ENCODE measurements around the gene SARS1. TPM values are rescaled to one million over a fixed set of nuclear protein-coding genes. Genes with fewer than 3 reads are reported as not detected.

SARS1 gene
- total and polyA plus RNA-seq, 2 of the 13 experiments (the other 11 are each of a cell fraction or from before 2014, with no cell fraction given): 103 to 134 TPM

DNA sequence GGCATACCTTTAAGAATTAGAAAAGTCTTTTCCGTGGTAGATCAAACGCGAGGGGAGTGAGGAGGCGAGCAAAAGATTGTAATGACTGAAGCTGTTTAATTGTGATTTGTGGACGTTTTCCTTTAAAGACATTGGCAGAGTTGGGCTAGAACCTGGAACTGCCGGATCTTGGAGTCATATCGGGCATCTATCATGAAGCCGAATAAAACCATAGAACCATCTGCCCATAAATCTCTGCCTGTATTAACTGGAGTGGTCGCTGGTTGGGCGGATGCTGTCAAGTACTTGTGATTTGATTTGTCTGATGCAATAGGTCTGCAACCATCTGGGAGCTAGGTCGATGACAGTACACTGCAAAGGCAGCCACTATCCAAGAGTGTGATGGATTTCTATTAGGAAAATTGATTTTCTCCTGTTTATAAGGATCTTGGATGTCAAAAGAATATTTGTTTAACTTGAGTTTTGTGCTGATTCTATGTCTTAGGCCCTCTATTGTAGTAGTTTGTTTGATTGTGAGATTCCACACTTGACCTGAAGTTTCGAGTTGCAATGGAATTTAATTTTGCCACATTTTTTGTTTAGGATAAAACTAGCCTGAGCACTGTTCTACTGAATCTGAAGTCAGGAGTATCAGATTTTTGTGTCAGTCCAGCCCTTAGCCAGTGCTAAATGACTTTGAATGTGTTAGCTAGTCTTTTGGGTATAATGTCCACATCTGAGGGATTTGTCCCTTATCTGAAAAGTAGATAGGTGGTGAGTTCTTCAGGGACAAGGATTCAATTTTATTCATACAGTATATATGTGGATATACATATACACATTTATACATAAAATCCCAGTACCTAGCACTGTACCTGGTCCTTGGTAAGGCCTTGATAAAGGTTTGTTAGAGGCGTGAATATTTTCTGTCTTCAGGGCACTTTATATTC is 1.2 kb downstream of the SARS1 start (continued):
- no peak for TF ChIP-seq CHCHD3 (CRISPR knock-in tag; IDR thresholded peaks at IDR 0.05)
- no peak for TF ChIP-seq ZNF530 (CRISPR knock-in tag; IDR thresholded peaks at IDR 0.05; ENCODE audit: low read depth)
- TF ChIP-seq ARID2 (CRISPR knock-in tag; IDR thresholded peaks at IDR 0.05; ENCODE audit: borderline replicate concordance): peak; percentile 47; the same call in 1 of the 2 replicates
- TF ChIP-seq ZSCAN29 (CRISPR knock-in tag; conservative IDR thresholded peaks at IDR 0.05): no peak; the same call in 1 of the 2 replicates
- TF ChIP-seq, protein P1, sequence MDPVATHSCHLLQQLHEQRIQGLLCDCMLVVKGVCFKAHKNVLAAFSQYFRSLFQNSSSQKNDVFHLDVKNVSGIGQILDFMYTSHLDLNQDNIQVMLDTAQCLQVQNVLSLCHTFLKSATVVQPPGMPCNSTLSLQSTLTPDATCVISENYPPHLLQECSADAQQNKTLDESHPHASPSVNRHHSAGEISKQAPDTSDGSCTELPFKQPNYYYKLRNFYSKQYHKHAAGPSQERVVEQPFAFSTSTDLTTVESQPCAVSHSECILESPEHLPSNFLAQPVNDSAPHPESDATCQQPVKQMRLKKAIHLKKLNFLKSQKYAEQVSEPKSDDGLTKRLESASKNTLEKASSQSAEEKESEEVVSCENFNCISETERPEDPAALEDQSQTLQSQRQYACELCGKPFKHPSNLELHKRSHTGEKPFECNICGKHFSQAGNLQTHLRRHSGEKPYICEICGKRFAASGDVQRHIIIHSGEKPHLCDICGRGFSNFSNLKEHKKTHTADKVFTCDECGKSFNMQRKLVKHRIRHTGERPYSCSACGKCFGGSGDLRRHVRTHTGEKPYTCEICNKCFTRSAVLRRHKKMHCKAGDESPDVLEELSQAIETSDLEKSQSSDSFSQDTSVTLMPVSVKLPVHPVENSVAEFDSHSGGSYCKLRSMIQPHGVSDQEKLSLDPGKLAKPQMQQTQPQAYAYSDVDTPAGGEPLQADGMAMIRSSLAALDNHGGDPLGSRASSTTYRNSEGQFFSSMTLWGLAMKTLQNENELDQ (CRISPR knock-in tag; IDR thresholded peaks at IDR 0.05; ENCODE audit: borderline replicate concordance): no peak
- TF ChIP-seq GABPA (IDR thresholded peaks at IDR 0.05; ENCODE audit: low read depth, low read length): no peak
- TF ChIP-seq GABPA (CRISPR knock-in tag; IDR thresholded peaks at IDR 0.05; ENCODE audit: low read depth): peak; percentile 25; the same call in 1 of the 2 replicates
- TF ChIP-seq ZNF326 (CRISPR knock-in tag; IDR thresholded peaks at IDR 0.05; ENCODE audit: borderline replicate concordance): no peak
- no peak for TF ChIP-seq ZNF430 (CRISPR knock-in tag; IDR thresholded peaks at IDR 0.05)
- TF ChIP-seq, protein P2, sequence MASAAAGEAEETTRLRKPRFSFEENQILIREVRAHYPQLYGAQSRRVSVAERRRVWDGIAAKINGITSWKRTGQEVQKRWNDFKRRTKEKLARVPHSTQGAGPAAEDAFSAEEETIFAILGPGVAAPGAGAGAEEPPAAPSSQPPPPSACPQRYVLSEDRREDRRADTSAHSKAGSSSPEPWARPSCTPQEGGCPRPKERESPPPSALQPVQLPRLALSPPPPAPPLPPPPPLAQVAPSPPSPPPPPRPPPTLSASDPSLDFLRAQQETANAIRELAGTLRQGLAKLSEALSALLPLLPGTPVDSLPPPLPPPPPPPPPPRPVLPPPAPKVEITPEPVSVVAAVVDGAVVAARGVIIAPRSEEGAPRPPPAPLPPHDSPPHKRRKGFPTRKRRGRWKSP (CRISPR knock-in tag; IDR thresholded peaks at IDR 0.05): peak; percentile 31; the same call in 1 of the 2 replicates
- TF ChIP-seq ZNF143 (CRISPR knock-in tag; IDR thresholded peaks at IDR 0.05): no peak
- no peak for TF ChIP-seq ZNF572 (CRISPR knock-in tag; IDR thresholded peaks at IDR 0.05)
- TF ChIP-seq ASH2L (IDR thresholded peaks at IDR 0.05; ENCODE audit: insufficient read length, low read depth, low read length): no peak
- no peak for TF ChIP-seq MIER3 (CRISPR knock-in tag; IDR thresholded peaks at IDR 0.05; ENCODE audit: borderline replicate concordance)
- TF ChIP-seq RORA (CRISPR knock-in tag; IDR thresholded peaks at IDR 0.05): no peak
- TF ChIP-seq XRCC5 (optimal IDR thresholded peaks at IDR 0.05; ENCODE audit: low read length): no peak
- TF ChIP-seq TCF7 (IDR thresholded peaks at IDR 0.05; ENCODE audit: low read depth): no peak
- TF ChIP-seq ZNF749 (CRISPR knock-in tag; IDR thresholded peaks at IDR 0.05; ENCODE audit: borderline replicate concordance): no peak
- TF ChIP-seq ZFP36 (IDR thresholded peaks at IDR 0.05; ENCODE audit: borderline replicate concordance, low read depth, low read length, partially characterized antibody): no peak
- TF ChIP-seq, protein P3, sequence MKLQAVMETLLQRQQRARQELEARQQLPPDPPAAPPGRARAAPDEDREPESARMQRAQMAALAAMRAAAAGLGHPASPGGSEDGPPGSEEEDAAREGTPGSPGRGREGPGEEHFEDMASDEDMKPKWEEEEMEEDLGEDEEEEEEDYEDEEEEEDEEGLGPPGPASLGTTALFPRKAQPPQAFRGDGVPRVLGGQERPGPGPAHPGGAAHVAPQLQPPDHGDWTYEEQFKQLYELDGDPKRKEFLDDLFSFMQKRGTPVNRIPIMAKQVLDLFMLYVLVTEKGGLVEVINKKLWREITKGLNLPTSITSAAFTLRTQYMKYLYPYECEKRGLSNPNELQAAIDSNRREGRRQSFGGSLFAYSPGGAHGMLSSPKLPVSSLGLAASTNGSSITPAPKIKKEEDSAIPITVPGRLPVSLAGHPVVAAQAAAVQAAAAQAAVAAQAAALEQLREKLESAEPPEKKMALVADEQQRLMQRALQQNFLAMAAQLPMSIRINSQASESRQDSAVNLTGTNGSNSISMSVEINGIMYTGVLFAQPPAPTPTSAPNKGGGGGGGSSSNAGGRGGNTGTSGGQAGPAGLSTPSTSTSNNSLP (IDR thresholded peaks at IDR 0.05; ENCODE audit: low read depth, low read length): peak; percentile 87

Data from HepG2 (cell line).